Endometrial microvascular endothelial cells (primary cell): ENCODE results near the gene TBC1D22A. TPM values are rescaled to one million over a fixed set of nuclear protein-coding genes. Genes with fewer than 3 reads are reported as not detected.

Experiments
- in situ Hi-C: cut with HindIII; loops from 2 replicates; pipeline ENCODE4 v1.10.0; 2017; ENCODE audit warnings: low sequenced_read_pairs, low pct_unique_long_range_greater_than_20kb; ENCODE audit errors: inconsistent ontology term
- total RNA-seq: library from RNA; depleted of rRNA; stranded (reverse); fragments of >200 nt; gene quantifications from one replicate; pipeline ENCODE4 v1.2.3, GENCODE V29; 2015; ENCODE audit errors: inconsistent ontology term

TBC1D22A gene
- total RNA-seq, 1 donor from 2014 or later, result 20.0 TPM

GRCh38 chr22:46947516-46948257 lies 185.2 kb downstream of the TBC1D22A start:
- in situ Hi-C loops, result no loop called here

GRCh38 chr22:46948411-46949144 lies 186.1 kb downstream of the TBC1D22A start:
- in situ Hi-C loops, result no loop called here

GRCh38 chr22:46951350-46951749 lies 188.9 kb downstream of the TBC1D22A start:
- in situ Hi-C loops, result no loop called here

- in situ Hi-C loops, result no loop called here
Observed at GRCh38 chr22:46951973-46952372, 189.5 kb downstream of the TBC1D22A start.

GRCh38 chr22:46953968-46954765 lies 191.7 kb downstream of the TBC1D22A start:
- in situ Hi-C loops, result no loop called here

- in situ Hi-C loops, result no loop called here
Observed at GRCh38 chr22:46954781-46955180, 192.3 kb downstream of the TBC1D22A start.

GRCh38 chr22:46956498-46957215 lies 194.2 kb downstream of the TBC1D22A start:
- in situ Hi-C loops, result no loop called here

GRCh38 chr22:46957521-46957920 lies 195.1 kb downstream of the TBC1D22A start:
- in situ Hi-C loops, result no loop called here

GRCh38 chr22:46958191-46958590 lies 195.7 kb downstream of the TBC1D22A start:
- in situ Hi-C loops, result no loop called here

- in situ Hi-C loops, result no loop called here
Observed at GRCh38 chr22:46958658-46959057, 196.2 kb downstream of the TBC1D22A start.

- in situ Hi-C loops, result no loop called here
Observed at GRCh38 chr22:46959369-46959768, 196.9 kb downstream of the TBC1D22A start.

- in situ Hi-C loops, result no loop called here
Observed at GRCh38 chr22:46961591-46962295, 199.3 kb downstream of the TBC1D22A start.

- in situ Hi-C loops, result no loop called here
Observed at GRCh38 chr22:46962406-46962805, 200.0 kb downstream of the TBC1D22A start.

GRCh38 chr22:46963672-46964545 lies 201.5 kb downstream of the TBC1D22A start:
- in situ Hi-C loops, result no loop called here

- in situ Hi-C loops, result no loop called here
Observed at GRCh38 chr22:46964773-46965550, 202.5 kb downstream of the TBC1D22A start.

- in situ Hi-C loops, result no loop called here
Observed at GRCh38 chr22:46965555-46966494, 203.4 kb downstream of the TBC1D22A start.
